NK-92 (cell line): ENCODE measurements around the gene ALPL.
"Not testable (repeated sequence)": the region's sequence is repeated elsewhere in the genome, so short reads cannot be mapped to it uniquely, and the experiment has no call there.

ENCODE experiments used
- DNase-seq: peaks from one replicate; lab custom pipeline; 2025; ENCODE audit not compliant: unreplicated experiment; lab: John Stamatoyannopoulos, UW

ALPL gene

GRCh38 chr1:21509351-21510112 is at the start of gene ALPL:
Gene ALPL, plus strand, starts transcription at chr1:21509423. Its CDS starts 44,659 bp downstream, at chr1:21554082.
- no peak for DNase-seq

GRCh38 chr1:21465127-21465526 is 44.1 kb upstream of the ALPL start:
- DNase-seq = not testable (repeated sequence)

- not testable (repeated sequence) for DNase-seq
Observed at GRCh38 chr1:21467946-21468345, 41.3 kb upstream of the ALPL start.

DNA sequence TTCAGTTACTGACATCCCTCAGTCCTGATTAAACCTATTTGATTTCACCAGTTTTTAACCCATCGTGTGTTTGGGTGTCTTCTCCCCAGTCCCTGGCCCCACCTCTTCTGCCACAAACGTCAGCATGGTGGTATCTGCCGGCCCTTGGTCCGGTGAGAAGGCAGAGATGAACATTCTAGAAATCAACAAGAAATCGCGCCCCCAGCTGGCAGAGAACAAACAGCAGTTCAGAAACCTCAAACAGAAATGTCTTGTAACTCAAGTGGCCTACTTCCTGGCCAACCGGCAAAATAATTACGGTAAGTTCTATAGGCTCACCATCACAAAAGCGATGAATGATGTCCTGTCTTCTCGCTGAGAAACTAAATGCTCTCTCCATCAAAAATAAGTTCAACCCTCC is 40.6 kb upstream of the ALPL start:
- no peak for DNase-seq

DNA sequence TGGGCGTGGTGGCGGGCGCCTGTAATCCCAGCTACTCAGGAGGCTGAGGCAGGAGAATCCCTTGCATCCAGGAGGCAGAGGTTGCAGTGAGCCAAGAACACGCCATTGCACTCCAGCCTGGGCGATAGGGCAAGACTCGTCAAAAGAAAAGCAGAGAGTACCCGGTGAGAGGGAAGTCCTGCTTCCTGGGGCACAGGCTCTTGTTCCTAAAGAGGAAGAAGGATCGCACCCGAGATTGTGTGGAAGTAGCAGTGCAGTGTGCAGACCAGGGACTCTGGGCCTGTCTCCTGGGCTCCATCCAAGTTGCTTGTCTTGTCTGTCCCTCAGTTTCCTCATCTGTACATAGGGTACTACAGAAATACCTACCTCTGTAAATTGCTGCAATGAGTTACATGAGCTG is 39.6 kb upstream of the ALPL start:
- DNase-seq = no peak

- no peak for DNase-seq
Observed at GRCh38 chr1:21472861-21473260, 36.4 kb upstream of the ALPL start.

GRCh38 chr1:21478356-21478755 is 30.9 kb upstream of the ALPL start:
- no peak for DNase-seq

DNA sequence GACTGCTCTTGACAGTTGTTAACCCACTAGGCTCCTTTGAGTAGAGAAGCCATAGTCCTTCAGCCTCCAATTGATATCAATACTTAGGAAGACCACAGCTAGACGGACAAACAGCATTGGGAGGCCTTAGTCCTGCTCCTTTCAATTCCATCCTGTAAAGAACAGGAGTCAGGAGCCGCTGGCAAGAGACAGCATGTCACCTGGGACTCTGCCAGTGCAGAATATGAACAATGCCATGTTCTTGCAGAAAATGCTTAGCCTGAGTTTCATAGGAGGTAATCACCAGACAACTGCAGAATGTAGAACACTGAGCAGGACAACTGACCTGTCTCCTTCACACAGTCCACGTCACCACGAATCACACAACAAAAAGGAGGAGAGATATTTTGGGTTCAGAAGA is 25.3 kb upstream of the ALPL start:
- DNase-seq = not testable (repeated sequence)

DNA sequence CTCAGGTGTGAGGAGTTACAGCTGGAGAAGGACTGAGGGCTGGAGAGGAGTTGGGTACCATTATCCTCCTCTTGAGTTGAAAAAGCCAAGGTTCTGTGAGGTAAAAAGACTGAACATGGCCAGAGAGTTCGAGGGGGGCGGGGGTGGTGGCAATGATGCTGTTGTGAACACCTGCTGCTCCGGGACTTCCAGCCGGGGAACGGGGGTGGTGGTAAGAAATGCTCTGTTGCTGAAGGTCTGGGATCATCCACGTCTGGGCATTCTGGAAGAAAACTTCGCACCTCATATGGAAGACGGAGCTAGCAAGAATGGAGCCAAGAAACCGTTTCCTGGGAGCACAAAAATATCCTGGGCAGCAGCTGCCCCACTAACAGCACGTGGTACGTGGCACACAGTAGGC is 20.1 kb upstream of the ALPL start:
- no peak for DNase-seq

- DNase-seq = no peak
Observed at GRCh38 chr1:21490774-21491487, 18.3 kb upstream of the ALPL start.

DNA sequence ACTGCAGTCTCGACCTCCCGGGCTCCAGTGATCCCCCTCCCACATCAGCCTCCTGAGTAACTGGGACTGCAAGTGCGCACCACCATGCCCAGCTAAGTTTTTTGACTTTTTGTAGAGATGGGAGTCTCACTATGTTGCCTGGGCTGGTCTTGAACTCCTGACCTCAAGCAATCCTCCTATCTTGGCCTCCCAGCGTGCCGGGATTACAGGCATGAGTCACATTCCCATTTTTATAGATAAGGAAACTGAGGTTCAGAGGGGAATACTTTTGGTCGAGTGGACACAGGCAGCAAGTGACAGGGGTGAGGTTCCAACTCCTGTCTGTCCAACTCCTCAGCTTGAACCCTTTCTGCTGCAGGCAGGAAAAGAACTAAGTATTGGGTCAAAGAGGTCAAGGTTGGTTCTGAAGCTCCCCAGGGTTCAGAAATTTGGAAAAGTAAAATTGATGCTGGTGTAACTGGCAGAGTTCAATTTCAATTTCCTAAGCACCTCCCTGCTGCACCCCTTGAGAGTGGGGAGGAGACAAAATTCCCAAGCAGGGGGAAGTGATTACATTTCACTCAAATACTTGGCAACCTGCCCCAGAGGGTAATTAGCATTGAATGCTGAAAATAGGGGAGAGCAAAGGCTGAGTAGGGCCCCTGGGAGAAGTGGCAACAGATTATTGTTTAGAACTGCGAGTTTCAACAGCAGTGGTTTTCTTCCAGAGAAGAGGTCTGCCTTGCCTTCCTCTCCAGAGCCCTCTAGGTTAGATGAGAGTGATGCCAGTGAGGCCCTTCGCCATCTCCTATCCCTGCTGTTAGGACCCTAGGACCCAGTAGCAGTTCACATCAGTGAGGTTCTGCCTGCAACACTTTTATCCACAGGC is 17.5 kb upstream of the ALPL start:
- DNase-seq = no peak

DNA sequence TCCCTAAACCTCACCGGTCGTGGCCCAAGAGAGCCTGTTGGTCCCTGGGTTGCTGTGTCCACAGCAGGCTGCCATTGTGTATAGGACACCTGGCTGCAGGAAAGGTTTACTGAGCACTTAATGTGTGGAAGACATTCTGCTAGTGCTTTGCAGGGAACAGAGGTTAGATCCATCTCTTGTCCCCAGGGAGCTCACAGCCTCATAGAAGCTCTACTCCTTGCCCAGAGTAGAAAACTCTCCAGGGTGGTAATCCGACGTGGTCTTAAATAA is 16.9 kb upstream of the ALPL start:
- DNase-seq = no peak

DNA sequence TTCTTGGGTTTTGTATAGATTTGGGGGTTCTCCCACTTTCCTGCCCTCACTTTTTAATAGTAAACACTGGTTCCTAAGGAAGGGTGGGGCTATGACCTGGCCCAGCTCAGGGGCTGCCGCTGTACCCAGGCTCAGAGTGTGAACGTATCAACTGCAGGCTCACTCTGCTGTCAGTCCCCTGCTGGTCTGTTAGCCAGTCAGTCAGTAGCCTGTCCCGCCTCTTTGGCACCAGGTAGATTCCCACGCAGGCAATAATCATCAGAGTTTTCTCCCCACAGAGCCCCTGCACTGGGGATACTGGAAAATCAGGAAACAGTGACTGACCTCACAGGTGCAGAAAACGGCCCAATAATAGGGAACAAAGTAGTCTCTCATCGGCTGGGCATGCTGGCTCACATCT is 15.0 kb upstream of the ALPL start:
- no peak for DNase-seq

GRCh38 chr1:21495225-21495820 is 13.9 kb upstream of the ALPL start:
- DNase-seq = no peak

DNA sequence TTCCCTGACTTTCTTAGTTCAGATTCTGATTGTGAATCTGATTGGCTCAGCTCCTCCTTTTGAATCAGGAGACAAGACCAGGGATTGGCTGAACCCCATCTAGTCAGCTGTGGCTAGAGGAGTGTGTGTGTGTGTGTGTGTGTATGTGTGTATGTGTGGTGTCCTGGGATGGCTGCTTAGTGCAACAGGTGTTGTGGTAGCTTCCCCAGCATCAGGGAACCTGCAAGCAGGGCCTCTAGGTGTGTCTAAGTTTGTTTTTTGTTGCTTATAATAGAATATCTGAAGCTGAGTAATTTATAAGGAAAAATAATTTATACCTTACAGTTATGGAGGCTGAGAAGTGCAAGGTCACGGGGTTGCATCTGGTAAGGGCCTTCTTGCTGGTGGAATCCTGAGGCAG is 13.2 kb upstream of the ALPL start:
- DNase-seq = no peak

DNA sequence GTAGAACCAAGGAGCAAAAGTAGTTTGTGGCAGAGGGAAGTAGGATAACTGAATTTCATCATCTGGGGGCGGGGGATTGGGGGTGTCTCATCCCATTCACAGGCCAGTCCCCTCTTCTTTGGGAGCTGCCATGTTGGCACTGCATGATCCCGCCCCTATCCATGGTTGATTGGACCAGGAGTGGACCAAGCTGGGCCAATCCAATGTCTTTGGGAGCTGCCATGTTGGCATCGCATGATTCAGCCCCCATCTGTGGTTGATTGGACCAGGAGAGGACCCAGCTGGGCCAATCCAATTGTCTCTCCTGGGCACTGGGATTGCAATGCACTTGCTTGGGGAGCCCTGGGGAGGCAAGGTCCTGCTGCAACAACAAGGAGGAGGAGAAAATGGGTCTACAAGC is 12.3 kb upstream of the ALPL start:
- no peak for DNase-seq

DNA sequence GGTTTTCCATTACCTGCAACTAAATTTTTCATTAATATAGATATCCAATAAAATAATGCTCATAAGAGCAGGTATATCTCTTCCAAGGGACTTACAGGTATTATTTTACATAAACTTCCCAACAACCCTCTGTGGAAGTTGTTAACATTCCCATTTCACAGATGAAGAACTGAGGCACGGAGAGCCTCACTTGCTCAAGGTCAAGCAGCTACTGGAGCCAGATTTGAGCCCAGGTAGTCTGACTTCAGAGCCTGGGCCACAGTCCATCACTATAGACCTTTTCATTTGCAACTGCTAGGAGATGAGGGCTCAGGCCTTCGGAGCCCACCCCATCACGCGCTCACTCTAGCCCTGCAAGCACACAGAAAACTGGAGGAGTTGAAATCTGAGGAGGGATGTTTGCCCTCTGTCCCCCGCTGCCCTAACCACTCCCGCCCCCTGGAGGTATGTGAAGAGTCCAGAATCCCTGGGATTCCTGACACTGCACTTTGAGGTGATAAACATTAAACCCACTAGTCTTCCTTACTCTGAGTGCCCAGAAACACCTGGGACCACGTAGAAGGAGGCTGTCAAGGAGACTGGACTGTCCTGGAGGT is 11.7 kb upstream of the ALPL start:
- DNase-seq = no peak

GRCh38 chr1:21499283-21499950 is 9.8 kb upstream of the ALPL start:
- no peak for DNase-seq

- no peak for DNase-seq
Observed at GRCh38 chr1:21503706-21504377, 5.4 kb upstream of the ALPL start.

DNA sequence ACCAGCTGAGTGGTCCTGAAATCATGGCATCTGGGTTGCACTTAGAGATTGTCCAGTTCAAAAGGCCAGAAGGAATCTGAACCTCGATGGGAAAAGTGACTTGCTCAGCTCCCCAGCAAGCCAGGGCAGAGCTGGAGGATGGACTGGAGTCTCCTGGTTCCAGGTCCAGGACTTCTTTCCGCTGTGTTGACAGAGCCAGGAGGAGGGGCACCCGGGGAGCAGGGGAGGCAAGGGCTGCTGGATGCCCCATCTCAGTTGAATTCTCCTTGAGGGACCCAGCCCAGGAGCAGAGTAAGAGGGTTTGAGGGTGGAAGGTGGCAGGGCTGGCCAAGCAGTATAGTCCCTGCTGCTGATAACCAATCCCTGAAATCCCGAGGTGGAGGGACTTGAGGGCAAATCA is 2.4 kb upstream of the ALPL start:
- DNase-seq = no peak
